ENCODE data around the gene SBF1.

GRCh38 chr22:50519151-50519550 lies 44.3 kb upstream of the SBF1 start:
- no peak for TF ChIP-seq POLR2AphosphoS5 (IDR thresholded peaks at IDR 0.05; ENCODE audit: borderline replicate concordance, low read depth, low read length)
- no peak for TF ChIP-seq EZH2 (IDR thresholded peaks at IDR 0.05)
- no peak for TF ChIP-seq FOXP2 (optimal IDR thresholded peaks at IDR 0.05; ENCODE audit: control extremely low read depth, extremely low read length, insufficient read depth)

Measured in SK-N-MC (cell line).